ENCODE results near the gene SLC25A5. TPM values are rescaled to one million over a fixed set of nuclear protein-coding genes. Genes with fewer than 3 reads are reported as not detected.

SLC25A5 gene
- total RNA-seq, 4 donors from 2014 or later: 319 to 1,302 (median 724) TPM

- H3K27ac ChIP-seq: peak overlapping the region; percentile 68 to 80 (median 74)
- DNase-seq: peak; percentile 20
- intact Hi-C loops (cut with DNase I; ENCODE audit: low total_unique reads) (no loop called here), in situ Hi-C loops (cut with MboI; ENCODE audit: low pct_ligation_motif_present in 1 of 4, low pct_unique_long_range_greater_than_20kb in 1 of 4, low sequenced_read_pairs in 3 of 4) (no loop called here)
- TF ChIP-seq EP300 (IDR thresholded peaks at IDR 0.05; ENCODE audit: low read depth) (no peak), POLR2AphosphoS5 (IDR thresholded peaks at IDR 0.05) (no peak), POLR2A (IDR thresholded peaks at IDR 0.05) (no peak)
- TF ChIP-seq, protein P1, sequence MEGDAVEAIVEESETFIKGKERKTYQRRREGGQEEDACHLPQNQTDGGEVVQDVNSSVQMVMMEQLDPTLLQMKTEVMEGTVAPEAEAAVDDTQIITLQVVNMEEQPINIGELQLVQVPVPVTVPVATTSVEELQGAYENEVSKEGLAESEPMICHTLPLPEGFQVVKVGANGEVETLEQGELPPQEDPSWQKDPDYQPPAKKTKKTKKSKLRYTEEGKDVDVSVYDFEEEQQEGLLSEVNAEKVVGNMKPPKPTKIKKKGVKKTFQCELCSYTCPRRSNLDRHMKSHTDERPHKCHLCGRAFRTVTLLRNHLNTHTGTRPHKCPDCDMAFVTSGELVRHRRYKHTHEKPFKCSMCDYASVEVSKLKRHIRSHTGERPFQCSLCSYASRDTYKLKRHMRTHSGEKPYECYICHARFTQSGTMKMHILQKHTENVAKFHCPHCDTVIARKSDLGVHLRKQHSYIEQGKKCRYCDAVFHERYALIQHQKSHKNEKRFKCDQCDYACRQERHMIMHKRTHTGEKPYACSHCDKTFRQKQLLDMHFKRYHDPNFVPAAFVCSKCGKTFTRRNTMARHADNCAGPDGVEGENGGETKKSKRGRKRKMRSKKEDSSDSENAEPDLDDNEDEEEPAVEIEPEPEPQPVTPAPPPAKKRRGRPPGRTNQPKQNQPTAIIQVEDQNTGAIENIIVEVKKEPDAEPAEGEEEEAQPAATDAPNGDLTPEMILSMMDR (IDR thresholded peaks at IDR 0.05): no peak
- no peak overlapping the region for H3K4me3 ChIP-seq
- no peaks in the 10 kb centered on the region for H3K9me3 ChIP-seq
- peaks cover 0 to 27% (median 10%) of the 10 kb centered on the region in 4 donors for H3K4me1 ChIP-seq
- H3K27me3 ChIP-seq: no peaks in the 10 kb centered on the region
- H3K36me3 ChIP-seq: no peaks in the 10 kb centered on the region
- 64% methylated on average over 10 of the region's 10 CpGs; no CpG with 5 or more reads in 1 of the 2 donors for WGBS, 2 donors (ENCODE audit: low coverage in 1 of 2)
These were observed 27.8 kb downstream of the SLC25A5 start for GRCh38 chrX:119495734-119496726.

DNA sequence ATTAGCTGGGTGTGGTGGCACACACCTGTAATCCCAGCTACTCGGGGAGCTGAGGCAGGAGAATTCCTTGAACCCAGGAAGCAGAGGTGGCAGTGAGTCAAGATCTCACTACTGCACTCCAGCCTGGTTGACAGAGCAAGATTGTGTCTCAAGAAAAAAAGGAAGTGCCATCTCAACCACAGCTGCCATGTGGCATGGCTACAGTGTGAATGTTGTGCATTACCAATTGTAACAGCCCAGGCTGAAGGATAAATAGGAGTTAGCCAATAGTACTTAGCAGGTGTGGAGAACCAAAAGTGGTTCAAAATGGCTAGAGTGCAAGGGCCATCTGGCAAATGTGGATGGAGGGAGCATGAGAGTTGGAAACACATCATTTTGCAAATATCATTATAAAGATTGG, 28.9 kb downstream of the SLC25A5 start:
- Histone ChIP-seq H3K9me3 (no peaks in the 10 kb centered on the region), H3K27ac (peak overlapping the region; percentile 68 to 80 (median 68)), H3K36me3 (no peaks in the 10 kb centered on the region), H3K4me1 (peaks cover 0 to 36% (median 11%) of the 10 kb centered on the region in 4 donors), H3K27me3 (no peaks in the 10 kb centered on the region), H3K4me3 (no peak overlapping the region)
- in situ Hi-C loops (cut with MboI; ENCODE audit: low pct_ligation_motif_present in 1 of 4, low pct_unique_long_range_greater_than_20kb in 1 of 4, low sequenced_read_pairs in 3 of 4): no loop called here
- no peak for DNase-seq
- intact Hi-C loops (cut with DNase I; ENCODE audit: low total_unique reads): no loop called here
- WGBS, 2 donors (ENCODE audit: low coverage in 1 of 2): 40% methylated on average over 1 of the region's 1 CpG; no CpG with 5 or more reads in 1 of the 2 donors
- TF ChIP-seq POLR2AphosphoS5 (IDR thresholded peaks at IDR 0.05): no peak
- TF ChIP-seq EP300 (IDR thresholded peaks at IDR 0.05; ENCODE audit: low read depth): no peak
- TF ChIP-seq, protein P1 (IDR thresholded peaks at IDR 0.05): no peak
- no peak for TF ChIP-seq POLR2A (IDR thresholded peaks at IDR 0.05)

DNA sequence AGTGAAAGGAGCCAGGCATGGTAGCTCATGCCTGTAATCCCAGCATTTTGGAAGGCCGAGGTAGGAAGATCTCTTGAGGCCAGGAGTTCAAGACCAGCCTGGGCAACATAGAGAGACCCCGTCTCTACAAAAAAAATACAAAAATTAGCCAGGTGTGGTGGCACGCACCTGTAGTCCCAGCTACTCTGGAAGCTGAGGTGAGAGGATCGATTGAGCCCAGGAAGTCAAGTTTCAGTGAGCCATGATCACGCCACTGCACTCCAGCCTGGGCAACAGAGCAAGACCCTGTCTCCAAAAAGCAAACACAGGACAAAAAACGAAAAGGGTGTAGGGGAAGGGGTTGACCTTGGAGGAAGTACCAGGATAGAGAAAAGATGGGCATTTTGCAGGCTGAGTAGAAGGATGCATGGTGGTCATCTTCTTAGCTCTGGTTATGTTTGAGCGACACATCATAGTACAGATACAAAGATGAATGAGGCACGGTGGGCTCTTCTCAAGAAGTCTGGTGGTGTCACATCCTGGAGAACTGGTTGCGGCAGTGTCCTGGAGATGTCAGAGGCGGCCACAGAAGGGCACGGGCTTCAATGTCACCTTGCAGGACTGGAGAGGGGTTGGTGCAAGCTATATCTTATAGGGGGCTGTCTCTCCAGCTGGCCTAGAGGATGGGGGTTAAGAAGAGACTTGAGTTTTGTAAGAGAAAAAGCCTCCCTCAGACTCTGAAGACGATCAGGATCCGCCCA, 32.0 kb downstream of the SLC25A5 start:
- intact Hi-C loops (cut with DNase I; ENCODE audit: low total_unique reads): no loop called here
- WGBS, 2 donors (ENCODE audit: low coverage in 1 of 2): 85% methylated on average over 13 of the region's 13 CpGs; no CpG with 5 or more reads in 1 of the 2 donors
- H3K4me3 ChIP-seq: no peak overlapping the region
- H3K9me3 ChIP-seq: no peaks in the 10 kb centered on the region
- DNase-seq: no peak
- in situ Hi-C loops (cut with MboI; ENCODE audit: low pct_ligation_motif_present in 1 of 4, low pct_unique_long_range_greater_than_20kb in 1 of 4, low sequenced_read_pairs in 3 of 4): loop anchor here in 1 of 4 donors (25.0 kb wide), 1 partner anchor 237 kb away; no protein-coding TSS in a partner anchor
- H3K27ac ChIP-seq: peak overlapping the region; percentile 73 to 85 (median 83)
- no peaks in the 10 kb centered on the region for H3K36me3 ChIP-seq
- H3K27me3 ChIP-seq: no peaks in the 10 kb centered on the region
- TF ChIP-seq, protein P1 (IDR thresholded peaks at IDR 0.05): no peak
- TF ChIP-seq POLR2AphosphoS5 (IDR thresholded peaks at IDR 0.05) (no peak), EP300 (IDR thresholded peaks at IDR 0.05; ENCODE audit: low read depth) (no peak), POLR2A (IDR thresholded peaks at IDR 0.05) (no peak)
- peaks cover 0 to 43% (median 13%) of the 10 kb centered on the region in 4 donors for H3K4me1 ChIP-seq
